NB4 (cell line): Measurements from ENCODE around the gene C6orf89.

Source experiments
- MYC ChIP-seq: IDR thresholded peaks from 2 replicates; pipeline ENCODE4 v1.6.1; 2011; ENCODE audit warnings: low read depth, low read length
- POLR2A ChIP-seq: IDR thresholded peaks from 2 replicates; pipeline ENCODE4 v1.6.1; 2011; ENCODE audit warnings: mild to moderate bottlenecking; ENCODE audit not compliant: insufficient read length; ENCODE audit errors: extremely low read depth
- TF ChIP-seq, protein P1 (sequence below): IDR thresholded peaks from 2 replicates; pipeline ENCODE4 v1.6.1; 2011; ENCODE audit warnings: low read depth, low read length
- TF ChIP-seq, protein P2 (sequence below): IDR thresholded peaks from one replicate; pipeline ENCODE4 v1.5.1; 2012; ENCODE audit warnings: low read depth, low read length

DNA sequence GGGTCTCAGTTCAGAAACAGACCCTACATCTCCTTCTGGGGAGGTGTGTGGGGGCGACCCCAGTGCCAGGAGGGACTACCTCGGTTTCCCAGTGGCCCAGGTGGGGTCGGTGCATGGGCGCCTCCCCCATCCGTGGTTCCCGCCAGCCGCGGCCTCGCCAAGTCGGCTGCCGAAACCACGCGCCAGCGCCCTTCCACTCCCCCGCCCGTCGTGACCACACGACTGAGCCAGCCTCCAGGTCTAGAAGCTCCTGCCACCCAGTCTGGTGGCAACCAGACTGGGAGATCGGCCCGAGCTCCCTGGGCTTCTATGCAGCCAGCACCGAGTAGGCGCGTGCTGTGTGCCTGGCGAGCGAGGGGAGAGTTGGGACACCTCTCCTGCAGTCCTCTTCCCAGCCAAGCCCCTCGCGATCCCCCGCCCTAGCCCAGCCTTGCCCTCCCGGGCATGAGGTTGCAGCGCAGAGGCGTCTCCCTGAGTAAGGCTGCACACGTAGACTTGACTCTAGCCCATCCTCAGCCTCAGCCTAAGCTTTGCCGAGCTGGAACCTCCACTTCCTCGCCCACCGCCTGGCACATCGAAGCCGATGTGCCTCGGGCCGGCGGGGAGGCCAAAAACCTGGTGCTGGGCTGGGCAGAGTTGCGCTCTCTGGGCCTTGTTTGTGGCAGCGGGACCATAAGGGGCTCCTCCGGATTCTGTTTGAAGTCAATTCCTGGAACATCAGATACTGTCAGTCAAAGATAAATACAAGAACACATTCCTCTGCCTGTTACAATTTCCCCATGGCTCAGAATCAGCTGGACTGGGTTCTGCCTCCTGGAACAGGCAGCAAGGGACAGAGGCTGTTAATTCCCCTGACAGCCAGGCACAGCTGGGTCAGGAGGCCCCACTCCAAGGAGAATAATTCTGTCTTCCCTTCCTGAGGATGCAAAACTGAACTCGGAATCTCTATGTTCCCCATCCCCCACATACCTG, 45.0 kb upstream of the C6orf89 start:
- TF ChIP-seq POLR2A (no peak), MYC (no peak)
- TF ChIP-seq, protein P1, sequence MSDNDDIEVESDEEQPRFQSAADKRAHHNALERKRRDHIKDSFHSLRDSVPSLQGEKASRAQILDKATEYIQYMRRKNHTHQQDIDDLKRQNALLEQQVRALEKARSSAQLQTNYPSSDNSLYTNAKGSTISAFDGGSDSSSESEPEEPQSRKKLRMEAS: no peak
- TF ChIP-seq, protein P2, sequence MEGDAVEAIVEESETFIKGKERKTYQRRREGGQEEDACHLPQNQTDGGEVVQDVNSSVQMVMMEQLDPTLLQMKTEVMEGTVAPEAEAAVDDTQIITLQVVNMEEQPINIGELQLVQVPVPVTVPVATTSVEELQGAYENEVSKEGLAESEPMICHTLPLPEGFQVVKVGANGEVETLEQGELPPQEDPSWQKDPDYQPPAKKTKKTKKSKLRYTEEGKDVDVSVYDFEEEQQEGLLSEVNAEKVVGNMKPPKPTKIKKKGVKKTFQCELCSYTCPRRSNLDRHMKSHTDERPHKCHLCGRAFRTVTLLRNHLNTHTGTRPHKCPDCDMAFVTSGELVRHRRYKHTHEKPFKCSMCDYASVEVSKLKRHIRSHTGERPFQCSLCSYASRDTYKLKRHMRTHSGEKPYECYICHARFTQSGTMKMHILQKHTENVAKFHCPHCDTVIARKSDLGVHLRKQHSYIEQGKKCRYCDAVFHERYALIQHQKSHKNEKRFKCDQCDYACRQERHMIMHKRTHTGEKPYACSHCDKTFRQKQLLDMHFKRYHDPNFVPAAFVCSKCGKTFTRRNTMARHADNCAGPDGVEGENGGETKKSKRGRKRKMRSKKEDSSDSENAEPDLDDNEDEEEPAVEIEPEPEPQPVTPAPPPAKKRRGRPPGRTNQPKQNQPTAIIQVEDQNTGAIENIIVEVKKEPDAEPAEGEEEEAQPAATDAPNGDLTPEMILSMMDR: no peak
